Esophagus muscularis mucosa (tissue), 4 donors: ENCODE data around the gene SLC13A3. TPM values are rescaled to one million over a fixed set of nuclear protein-coding genes. Genes with fewer than 3 reads are reported as not detected.

Source experiments
- DNase-seq: peaks from one replicate; pipeline ENCODE4 v3.0.0-alpha.2; 2017; ENCODE audit errors: extremely low spot score
- H3K27ac ChIP-seq, 4 donors: fragments of 200-600 bp; sonication (generic); replicated peaks in 1 of 4; 1 replicate in 3 of 4; 2 replicates in 1 of 4; pipeline ENCODE4 v1.5.1; 2016 to 2019; ENCODE audit warnings: mild to moderate bottlenecking in 1 of 4
- H3K27me3 ChIP-seq, 4 donors: fragments of 200-600 bp; sonication (generic); one replicate each; pipeline versions ENCODE4 v1.5.1 to v1.6.0; 2016 to 2019
- H3K36me3 ChIP-seq, 4 donors: fragments of 200-600 bp; sonication (generic); one replicate each; pipeline ENCODE4 v1.5.1; 2016 to 2019
- H3K4me1 ChIP-seq, 4 donors: fragments of 200-600 bp; sonication (generic); one replicate each; pipeline ENCODE4 v1.5.1; 2016 to 2019
- H3K4me3 ChIP-seq, 4 donors: fragments of 200-600 bp; sonication (generic); 1 replicate in 2 of 4; 2 replicates in 2 of 4; pipeline ENCODE4 v1.5.1; 2016 to 2019; ENCODE audit warnings: mild to moderate bottlenecking in 4 of 4, moderate library complexity in 1 of 4
- H3K9me3 ChIP-seq, 4 donors: fragments of 200-600 bp; sonication (generic); 1 replicate in 3 of 4; 2 replicates in 1 of 4; pipeline ENCODE4 v1.5.1; 2016 to 2019
- CTCF ChIP-seq, 3 experiments: fragments of 200-600 bp in 2 of 3; fragments of 450-650 bp in 1 of 3; sonication (generic) in 2 of 3; IDR thresholded peaks; one replicate each; pipeline ENCODE4 v1.5.1; 2017 to 2019; ENCODE audit warnings: antibody characterized with exemption in 3 of 3, mild to moderate bottlenecking in 2 of 3, moderate library complexity in 1 of 3
- EP300 ChIP-seq: sonication (generic); formaldehyde crosslinking; IDR thresholded peaks from one replicate; pipeline ENCODE4 v1.6.1; 2017; ENCODE audit warnings: antibody characterized with exemption
- POLR2A ChIP-seq: fragments of 450-650 bp; IDR thresholded peaks from one replicate; pipeline ENCODE4 v1.6.1; 2017; ENCODE audit warnings: antibody characterized with exemption, moderate library complexity, mild to moderate bottlenecking, low read depth
- POLR2AphosphoS5 ChIP-seq, 2 donors: sonication (generic); formaldehyde crosslinking; IDR thresholded peaks; one replicate each; pipeline ENCODE4 v1.6.1; 2017; ENCODE audit warnings: antibody characterized with exemption in 2 of 2
- WGBS: methylation state at CpG from one replicate; pipeline ENCODE4 v1.1.5; 2018; 5-methylcytosine and 5-hydroxymethylcytosine counted together
- intact Hi-C: fragments of 100-400 bp; cut with DNase I; formaldehyde crosslinking; loops from one replicate; pipeline ENCODE4 v1.15.1; 2023
- total RNA-seq, 4 donors: library from RNA; depleted of rRNA; stranded (reverse); fragments of >200 nt; gene quantifications; one replicate each; pipeline versions ENCODE4 v1.1.0 to v1.2.1, GENCODE V29; 2016

The SLC13A3 gene
- total RNA-seq, 4 donors from 2014 or later: 0.42 to 0.66 (median 0.61) TPM

DNA sequence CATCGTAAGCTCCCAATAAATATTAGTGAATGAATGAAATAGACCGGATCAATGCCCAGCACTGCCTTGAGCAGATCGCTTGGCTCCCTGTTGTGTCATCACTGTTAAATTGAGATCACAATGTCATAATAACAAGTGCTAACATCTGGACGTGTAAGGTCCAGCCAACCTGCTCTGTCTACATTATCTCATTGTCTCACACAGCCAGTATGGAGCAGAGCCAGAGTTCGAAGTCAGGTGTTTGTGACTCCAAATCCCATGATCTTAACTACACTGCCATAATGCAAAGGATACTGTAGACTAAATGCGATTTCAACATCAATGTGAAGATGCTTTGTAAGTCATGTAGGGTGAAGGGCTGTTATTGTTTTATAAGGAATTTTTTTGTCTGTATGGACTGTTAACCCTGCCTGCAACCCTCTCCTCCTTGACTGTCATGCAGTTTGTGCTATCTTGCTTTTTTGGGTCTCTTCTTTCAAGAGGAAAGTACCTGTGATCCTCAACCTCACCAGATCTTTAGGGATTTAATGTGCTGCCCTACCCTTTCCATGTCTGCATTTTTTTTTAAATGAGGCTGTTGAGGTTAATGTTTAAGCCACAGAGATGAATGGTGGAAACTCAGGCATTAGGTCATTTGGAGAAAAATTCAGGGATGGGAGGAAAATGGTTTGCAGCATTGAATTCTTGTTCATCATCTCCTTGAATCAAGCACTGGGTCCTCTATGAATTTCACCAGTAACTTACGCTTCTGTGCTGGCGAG lies 51.9 kb downstream of the SLC13A3 start:
- 84% methylated on average over 8 of the region's 8 CpGs for WGBS
- Histone ChIP-seq H3K4me3 (no peak overlapping the region), H3K9me3 (no peaks in the 10 kb centered on the region), H3K27ac (no peak overlapping the region), H3K27me3 (no peaks in the 10 kb centered on the region), H3K36me3 (no peaks in the 10 kb centered on the region), H3K4me1 (no peaks in the 10 kb centered on the region)
- intact Hi-C loops: no loop called here
- TF ChIP-seq EP300: no peak
- no peak for TF ChIP-seq POLR2AphosphoS5 (IDR thresholded peaks at IDR 0.05)
- no peak for TF ChIP-seq POLR2A
- TF ChIP-seq CTCF (IDR thresholded peaks at IDR 0.05): no peak
- DNase-seq: no peak

- Histone ChIP-seq H3K9me3 (no peaks in the 10 kb centered on the region), H3K4me1 (no peaks in the 10 kb centered on the region), H3K27ac (no peak overlapping the region), H3K27me3 (no peaks in the 10 kb centered on the region), H3K4me3 (no peak overlapping the region), H3K36me3 (no peaks in the 10 kb centered on the region)
- TF ChIP-seq EP300 (no peak), POLR2AphosphoS5 (IDR thresholded peaks at IDR 0.05) (no peak), POLR2A (no peak), CTCF (IDR thresholded peaks at IDR 0.05) (no peak)
- 90% methylated on average over 8 of the region's 8 CpGs for WGBS
- intact Hi-C loops: no loop called here
- no peak for DNase-seq
Measured at GRCh38 chr20:46595933-46596332, 55.3 kb downstream of the SLC13A3 start.

DNA sequence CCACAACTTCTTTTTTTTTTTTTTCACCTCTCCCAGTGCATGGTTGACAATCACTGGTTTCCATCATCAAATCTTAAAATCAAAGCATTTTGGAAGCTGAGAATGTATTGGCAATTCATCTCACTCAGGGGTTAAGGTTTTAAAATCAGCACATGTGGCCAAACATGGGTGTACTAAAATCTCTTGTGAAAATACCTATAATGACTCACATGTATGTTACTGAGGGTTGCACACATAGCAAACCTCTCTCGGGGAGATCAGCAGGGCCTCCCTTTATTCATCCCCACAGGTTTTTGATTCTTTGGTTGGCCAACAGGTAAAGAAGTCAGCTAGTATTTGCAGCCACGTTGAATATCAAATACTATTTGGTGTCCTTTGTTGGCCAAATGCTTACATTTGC lies 56.5 kb downstream of the SLC13A3 start:
- no peaks in the 10 kb centered on the region for H3K27me3 ChIP-seq
- no peak overlapping the region for H3K27ac ChIP-seq
- intact Hi-C loops: no loop called here
- WGBS: 61% methylated on average over 2 of the region's 2 CpGs
- no peaks in the 10 kb centered on the region for H3K9me3 ChIP-seq
- TF ChIP-seq EP300 (no peak), CTCF (IDR thresholded peaks at IDR 0.05) (no peak), POLR2AphosphoS5 (IDR thresholded peaks at IDR 0.05) (no peak), POLR2A (no peak)
- no peak overlapping the region for H3K4me3 ChIP-seq
- DNase-seq: no peak
- no peaks in the 10 kb centered on the region for H3K36me3 ChIP-seq
- H3K4me1 ChIP-seq: no peaks in the 10 kb centered on the region

DNA sequence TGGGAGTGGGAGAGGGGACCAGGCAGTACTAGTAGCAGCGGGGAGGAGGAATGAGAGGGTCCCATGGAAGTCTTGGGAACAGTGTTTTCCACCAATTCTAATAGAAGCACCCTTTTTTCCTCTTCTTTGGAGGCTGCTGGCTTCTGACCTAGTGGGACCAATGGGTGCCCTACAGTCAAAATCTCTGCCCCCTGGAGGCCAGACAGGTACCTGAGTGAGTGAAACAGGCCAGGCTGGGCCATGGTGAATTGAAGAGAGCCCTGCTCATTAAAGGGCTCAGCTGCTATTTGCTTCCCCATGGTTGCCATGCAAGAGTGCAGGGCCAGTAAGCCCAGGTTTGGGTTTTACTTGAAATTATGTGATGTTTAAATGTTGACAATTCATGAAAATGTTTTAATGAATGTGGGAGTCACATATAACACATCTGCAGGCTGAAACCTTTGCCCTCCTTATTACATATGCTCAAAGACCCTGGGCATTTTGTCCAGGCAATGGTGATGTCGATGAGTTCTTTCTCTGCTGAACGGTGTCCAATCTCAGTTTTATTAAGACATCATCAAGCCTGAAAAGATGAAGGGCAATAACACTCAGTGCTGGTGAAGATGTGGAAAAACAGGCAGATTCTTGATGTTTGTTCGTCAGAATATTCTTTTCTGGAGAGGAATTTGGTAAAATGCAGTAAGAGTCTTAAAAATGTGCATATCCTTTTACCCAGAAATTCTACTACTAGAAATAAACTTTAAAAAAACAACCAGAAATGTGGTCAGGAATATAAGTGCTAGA lies 58.5 kb downstream of the SLC13A3 start:
- no peak for TF ChIP-seq POLR2AphosphoS5 (IDR thresholded peaks at IDR 0.05)
- no peak for TF ChIP-seq EP300
- no peak for TF ChIP-seq CTCF (IDR thresholded peaks at IDR 0.05)
- no peak for TF ChIP-seq POLR2A
- Histone ChIP-seq H3K27me3 (no peaks in the 10 kb centered on the region), H3K27ac (no peak overlapping the region), H3K4me3 (no peak overlapping the region), H3K9me3 (no peaks in the 10 kb centered on the region), H3K36me3 (no peaks in the 10 kb centered on the region), H3K4me1 (no peaks in the 10 kb centered on the region)
- intact Hi-C loops: no loop called here
- DNase-seq: no peak
- 89% methylated on average over 4 of the region's 4 CpGs for WGBS
